Mucosa of descending colon (tissue), 3 donors: ENCODE measurements around the gene PRKAR1B. TPM values are rescaled to one million over a fixed set of nuclear protein-coding genes. Genes with fewer than 3 reads are reported as not detected.

Source experiments
- ATAC-seq: fragments of 200-7000 bp; cut with Tn5 transposase; one replicate; pipeline ENCODE4 v1.9.1; 2020; ENCODE audit warnings: mild to moderate bottlenecking, moderate library complexity
- DNase-seq, 3 donors: peaks; one replicate each; pipeline ENCODE4 v3.0.0-alpha.2; 2020
- H3K36me3 ChIP-seq: fragments of 200-600 bp; one replicate; pipeline ENCODE4 v1.8.0; 2021; ENCODE audit warnings: low read depth, mild to moderate bottlenecking
- H3K4me1 ChIP-seq: fragments of 200-600 bp; one replicate; pipeline ENCODE4 v1.8.0; 2021; ENCODE audit warnings: low read depth, mild to moderate bottlenecking
- H3K4me3 ChIP-seq: fragments of 200-600 bp; one replicate; pipeline ENCODE4 v1.8.0; 2021; ENCODE audit warnings: mild to moderate bottlenecking
- H3K9me3 ChIP-seq: fragments of 200-600 bp; one replicate; pipeline ENCODE4 v1.8.0; 2021; ENCODE audit warnings: mild to moderate bottlenecking
- intact Hi-C, 2 donors: fragments of 100-400 bp; cut with DNase I in 1 of 2; cut with micrococcal nuclease in 1 of 2; formaldehyde crosslinking; loops; one replicate each; pipeline versions ENCODE4 v1.11.0 to v1.11.1; 2022; cut with DNase I, micrococcal nuclease
- total RNA-seq, 3 donors: library from RNA; stranded (reverse); fragmentation: NEBNext Ultra II Directional in 2 of 3; extraction: Animal tissue kit (Norgen Biotek cat#: 25700) in 2 of 3; gene quantifications; one replicate each; pipeline versions ENCODE4 v1.2.1 to v1.2.4, GENCODE V29; 2021 to 2023
- TF ChIP-seq, protein P1 (sequence below): fragments of 200-600 bp; IDR thresholded peaks from one replicate; pipeline ENCODE4 v1.8.0; 2022; ENCODE audit warnings: antibody characterized with exemption, mild to moderate bottlenecking
- donor health status: DM: no; HTN: no; CAD: no; lungs with moderate emphysema.
- donor health status: DM: no; HTN: no; CAD: no.
- donor health status: DM: no; HTN: yes; CAD: no.

Gene PRKAR1B
- total RNA-seq, 3 donors from 2014 or later, result 10.1 to 24.5 (median 24.4) TPM

GRCh38 chr7:539731-540411 lies 187.2 kb downstream of the PRKAR1B start:
- Histone ChIP-seq H3K4me3 (no peak overlapping the region), H3K9me3 (no peaks in the 10 kb centered on the region), H3K36me3 (no peaks in the 10 kb centered on the region), H3K4me1 (peaks cover 21% of the 10 kb centered on the region)
- DNase-seq (peak; percentile 93 to 95 (median 95)), ATAC-seq (peak; percentile 82)
- TF ChIP-seq, protein P1, sequence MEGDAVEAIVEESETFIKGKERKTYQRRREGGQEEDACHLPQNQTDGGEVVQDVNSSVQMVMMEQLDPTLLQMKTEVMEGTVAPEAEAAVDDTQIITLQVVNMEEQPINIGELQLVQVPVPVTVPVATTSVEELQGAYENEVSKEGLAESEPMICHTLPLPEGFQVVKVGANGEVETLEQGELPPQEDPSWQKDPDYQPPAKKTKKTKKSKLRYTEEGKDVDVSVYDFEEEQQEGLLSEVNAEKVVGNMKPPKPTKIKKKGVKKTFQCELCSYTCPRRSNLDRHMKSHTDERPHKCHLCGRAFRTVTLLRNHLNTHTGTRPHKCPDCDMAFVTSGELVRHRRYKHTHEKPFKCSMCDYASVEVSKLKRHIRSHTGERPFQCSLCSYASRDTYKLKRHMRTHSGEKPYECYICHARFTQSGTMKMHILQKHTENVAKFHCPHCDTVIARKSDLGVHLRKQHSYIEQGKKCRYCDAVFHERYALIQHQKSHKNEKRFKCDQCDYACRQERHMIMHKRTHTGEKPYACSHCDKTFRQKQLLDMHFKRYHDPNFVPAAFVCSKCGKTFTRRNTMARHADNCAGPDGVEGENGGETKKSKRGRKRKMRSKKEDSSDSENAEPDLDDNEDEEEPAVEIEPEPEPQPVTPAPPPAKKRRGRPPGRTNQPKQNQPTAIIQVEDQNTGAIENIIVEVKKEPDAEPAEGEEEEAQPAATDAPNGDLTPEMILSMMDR, result no peak
- intact Hi-C loops, result no loop called here

GRCh38 chr7:538764-539685 lies 188.1 kb downstream of the PRKAR1B start:
- TF ChIP-seq, protein P1, result no peak
- H3K4me3 ChIP-seq, result no peak overlapping the region
- peak in 1 of 3 donors; percentile 65 for DNase-seq
- peak; percentile 53 for ATAC-seq
- intact Hi-C loops, result no loop called here
- H3K9me3 ChIP-seq, result no peaks in the 10 kb centered on the region
- H3K36me3 ChIP-seq, result no peaks in the 10 kb centered on the region
- H3K4me1 ChIP-seq, result peaks cover 21% of the 10 kb centered on the region

DNA sequence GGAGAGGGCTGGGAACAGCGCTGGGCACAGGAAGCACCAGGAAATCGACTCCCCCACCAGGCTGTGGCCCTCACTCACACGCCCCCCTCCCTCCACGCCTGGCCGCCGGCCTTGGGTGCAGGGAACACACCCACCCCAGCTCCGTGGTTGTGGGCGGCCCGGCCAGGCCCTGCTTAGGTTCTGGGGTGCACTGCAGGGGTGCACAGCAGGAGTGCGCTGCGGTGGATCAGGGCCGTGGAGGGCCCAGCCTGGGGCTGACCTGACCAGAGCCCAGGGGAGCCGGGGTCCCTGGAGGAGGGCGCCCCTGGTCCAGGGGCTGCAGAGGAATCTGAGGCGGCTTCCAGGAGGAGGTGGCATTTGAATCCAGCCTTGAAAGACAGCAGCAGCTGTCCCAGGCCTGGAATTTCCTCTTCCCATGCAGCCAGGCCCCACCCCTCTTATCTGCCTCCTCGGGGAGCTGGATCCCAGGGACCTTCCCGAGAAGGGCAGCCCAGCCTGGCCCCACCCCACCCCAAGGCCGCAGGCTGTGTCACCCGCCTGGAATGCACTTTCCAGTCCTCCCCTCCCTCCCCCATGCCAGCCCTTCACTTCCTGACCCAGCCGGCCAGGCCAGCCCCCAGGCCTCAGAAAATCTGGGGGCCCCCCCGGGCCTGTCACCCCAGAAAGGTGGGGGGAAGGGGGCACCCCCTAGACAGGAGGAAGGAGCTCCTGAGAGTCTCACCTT lies 189.0 kb downstream of the PRKAR1B start:
- Histone ChIP-seq H3K9me3 (no peaks in the 10 kb centered on the region), H3K36me3 (no peaks in the 10 kb centered on the region), H3K4me1 (peaks cover 21% of the 10 kb centered on the region), H3K4me3 (no peak overlapping the region)
- TF ChIP-seq, protein P1, result no peak
- intact Hi-C loops, result no loop called here
- DNase-seq (peak; percentile 92 to 95 (median 93)), ATAC-seq (peak; percentile 86)

- no peak for ATAC-seq
- no peak for DNase-seq
- H3K36me3 ChIP-seq, result no peaks in the 10 kb centered on the region
- H3K4me3 ChIP-seq, result no peak overlapping the region
- intact Hi-C loops, result no loop called here
- TF ChIP-seq, protein P1, result no peak
- peaks cover 21% of the 10 kb centered on the region for H3K4me1 ChIP-seq
- H3K9me3 ChIP-seq, result no peaks in the 10 kb centered on the region
These were observed 190.8 kb downstream of the PRKAR1B start for GRCh38 chr7:536231-536630.

DNA sequence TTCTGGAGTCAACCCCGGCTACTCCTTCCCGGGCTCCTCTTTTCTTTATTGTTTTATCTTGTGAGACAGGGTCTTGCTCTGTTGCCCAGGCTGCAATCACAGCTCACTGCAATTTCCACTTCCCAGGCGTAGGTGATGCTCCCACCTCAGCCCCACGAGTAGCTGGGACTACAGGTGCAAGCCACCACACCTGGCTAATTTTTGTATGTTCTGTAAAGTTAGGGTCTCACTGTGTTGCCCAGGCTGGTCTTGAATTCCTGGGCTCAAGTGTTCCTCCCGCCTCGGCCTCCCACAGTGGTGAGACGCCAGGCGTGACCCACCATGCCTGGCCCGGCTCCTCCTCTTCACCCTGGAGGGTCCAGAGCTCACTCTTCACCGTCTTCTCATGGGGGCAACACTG lies 192.1 kb downstream of the PRKAR1B start:
- H3K36me3 ChIP-seq, result no peaks in the 10 kb centered on the region
- intact Hi-C loops, result no loop called here
- no peak for ATAC-seq

More for the DNA sequence above, 192.1 kb downstream of the PRKAR1B start:
- TF ChIP-seq, protein P1, result no peak
- H3K4me1 ChIP-seq, result peaks cover 20% of the 10 kb centered on the region
- no peaks in the 10 kb centered on the region for H3K9me3 ChIP-seq
- no peak overlapping the region for H3K4me3 ChIP-seq
- no peak for DNase-seq
